ENCODE measurements around the gene ELMOD2.

The ELMOD2 gene

DNA sequence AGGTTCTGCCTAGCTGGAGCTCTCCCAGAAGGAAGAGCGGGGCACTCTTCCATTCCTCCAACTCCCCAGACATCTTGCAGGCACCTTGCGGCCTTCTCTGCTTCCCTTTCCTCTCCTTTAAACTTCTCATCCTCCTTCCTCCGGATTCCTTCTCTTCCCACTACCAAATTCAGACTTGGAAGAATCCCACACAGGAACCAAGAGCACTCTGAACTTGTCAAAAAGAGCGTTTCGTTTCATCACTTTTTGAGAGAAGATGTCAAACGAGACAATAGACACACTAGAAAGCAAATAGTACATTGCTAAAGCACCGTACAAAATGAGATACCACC, 45.3 kb downstream of the ELMOD2 start:
- peak overlapping the region; percentile 35 to 76 for H3K4me3 ChIP-seq (ENCODE audit: low read length in 2 of 2)
- no peaks in the 10 kb centered on the region for H3K79me1 ChIP-seq (ENCODE audit: low read depth, low read length)
- H3K9ac ChIP-seq (ENCODE audit: low read depth, low read length, poor library complexity): no peak overlapping the region
- peak overlapping the region; percentile 92 for H2AFZ ChIP-seq (ENCODE audit: low read length)
- H2BK15ac ChIP-seq (ENCODE audit: low read length): no peak overlapping the region
- no peak overlapping the region for H4K91ac ChIP-seq (ENCODE audit: low read depth, low read length, poor library complexity)
- no peak overlapping the region for H3K23ac ChIP-seq (ENCODE audit: low read depth, low read length, poor library complexity)
- no peak for DNase-seq (ENCODE audit: low spot score)
- no peak overlapping the region for H2BK120ac ChIP-seq (ENCODE audit: low read depth, low read length)
- peaks cover 0 to 4% of the 10 kb centered on the region in 2 donors for H3K9me3 ChIP-seq (replicated peaks in 1 of 2; ENCODE audit: control insufficient read depth in 2 of 2, insufficient read depth in 1 of 2, low read depth in 1 of 2, low read length in 2 of 2)
- no peak overlapping the region for H2AK5ac ChIP-seq (ENCODE audit: low read depth, low read length)
- peaks cover 9 to 73% (median 39%) of the 10 kb centered on the region in 3 experiments for H3K27me3 ChIP-seq (ENCODE audit: control insufficient read depth in 3 of 3, insufficient read depth in 3 of 3, low read depth in 1 of 3, low read length in 3 of 3)
- H3K4me2 ChIP-seq (ENCODE audit: insufficient read depth, low read length, poor library complexity, severe bottlenecking): peak overlapping the region; percentile 99
- H3K27ac ChIP-seq (replicated peaks; ENCODE audit: low read length): no peak overlapping the region
- no peak overlapping the region for H3K4ac ChIP-seq (ENCODE audit: low read length)
- H3K36me3 ChIP-seq (replicated peaks in 1 of 2; ENCODE audit: control insufficient read depth in 2 of 2, insufficient read depth in 2 of 2, low read length in 2 of 2): no peaks in the 10 kb centered on the region
- H4K8ac ChIP-seq (ENCODE audit: low read depth, low read length): no peak overlapping the region
- H3K14ac ChIP-seq (ENCODE audit: low read length): no peak overlapping the region
- H2BK12ac ChIP-seq (ENCODE audit: low read length): no peak overlapping the region
- no CpG with 5 or more reads among the region's 7 CpGs for WGBS, 2 donors (ENCODE audit: extremely low coverage in 2 of 2, insufficient read length in 2 of 2, insufficient replicate concordance in 1 of 2)
- H3K4me1 ChIP-seq (ENCODE audit: control insufficient read depth in 2 of 2, insufficient read depth in 1 of 2, low read depth in 1 of 2, low read length in 2 of 2): peaks cover 6 to 7% of the 10 kb centered on the region in 2 donors
- H3K18ac ChIP-seq (ENCODE audit: low read length): no peak overlapping the region
- H2BK5ac ChIP-seq (ENCODE audit: low read length): no peak overlapping the region

DNA sequence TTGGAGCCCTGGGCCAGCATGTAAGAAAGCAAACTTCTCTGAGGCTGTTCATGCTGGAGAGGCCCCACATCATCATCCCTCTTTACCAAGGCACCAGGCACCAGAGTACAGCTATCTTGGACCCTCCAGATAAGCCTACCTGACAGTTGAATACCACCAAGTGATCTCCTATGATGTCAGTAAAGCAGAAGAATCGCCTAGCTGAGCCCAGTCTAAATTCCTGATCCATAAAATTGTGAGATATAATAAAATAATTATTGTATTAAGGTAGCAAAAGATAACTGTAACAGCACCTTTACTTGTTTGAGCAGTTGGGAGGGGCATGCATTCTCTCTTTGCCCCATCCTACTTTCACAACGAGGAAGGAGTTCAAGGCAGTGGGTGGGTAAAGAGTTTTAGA, 47.7 kb downstream of the ELMOD2 start:
- no peak overlapping the region for H3K27ac ChIP-seq (replicated peaks; ENCODE audit: low read length)
- H4K8ac ChIP-seq (ENCODE audit: low read depth, low read length): no peak overlapping the region
- H2AK5ac ChIP-seq (ENCODE audit: low read depth, low read length): no peak overlapping the region
- peaks cover 7 to 12% of the 10 kb centered on the region in 2 donors for H3K4me1 ChIP-seq (ENCODE audit: control insufficient read depth in 2 of 2, insufficient read depth in 1 of 2, low read depth in 1 of 2, low read length in 2 of 2)
- no peak overlapping the region for H3K14ac ChIP-seq (ENCODE audit: low read length)
- H2AFZ ChIP-seq (ENCODE audit: low read length): no peak overlapping the region
- no peak overlapping the region for H3K9ac ChIP-seq (ENCODE audit: low read depth, low read length, poor library complexity)
- peaks cover 9 to 61% (median 36%) of the 10 kb centered on the region in 3 experiments for H3K27me3 ChIP-seq (ENCODE audit: control insufficient read depth in 3 of 3, insufficient read depth in 3 of 3, low read depth in 1 of 3, low read length in 3 of 3)
- whole genome bisulfite sequencing, 2 donors (ENCODE audit: extremely low coverage in 2 of 2, insufficient read length in 2 of 2, insufficient replicate concordance in 1 of 2): no CpG with 5 or more reads among the region's 2 CpGs
- H3K4me2 ChIP-seq (ENCODE audit: insufficient read depth, low read length, poor library complexity, severe bottlenecking): no peak overlapping the region
- no peak overlapping the region for H4K91ac ChIP-seq (ENCODE audit: low read depth, low read length, poor library complexity)
- H3K4me3 ChIP-seq (ENCODE audit: low read length in 2 of 2): no peak overlapping the region
- H2BK120ac ChIP-seq (ENCODE audit: low read depth, low read length): no peak overlapping the region
- no peak overlapping the region for H2BK12ac ChIP-seq (ENCODE audit: low read length)
- no peak overlapping the region for H3K23ac ChIP-seq (ENCODE audit: low read depth, low read length, poor library complexity)
- no peak for DNase-seq (ENCODE audit: low spot score)
- no peaks in the 10 kb centered on the region for H3K36me3 ChIP-seq (replicated peaks in 1 of 2; ENCODE audit: control insufficient read depth in 2 of 2, insufficient read depth in 2 of 2, low read length in 2 of 2)
- H3K79me1 ChIP-seq (ENCODE audit: low read depth, low read length): no peaks in the 10 kb centered on the region
- peaks cover 0 to 4% of the 10 kb centered on the region in 2 donors for H3K9me3 ChIP-seq (replicated peaks in 1 of 2; ENCODE audit: control insufficient read depth in 2 of 2, insufficient read depth in 1 of 2, low read depth in 1 of 2, low read length in 2 of 2)
- no peak overlapping the region for H2BK5ac ChIP-seq (ENCODE audit: low read length)
- no peak overlapping the region for H3K18ac ChIP-seq (ENCODE audit: low read length)
- H2BK15ac ChIP-seq (ENCODE audit: low read length): no peak overlapping the region
- no peak overlapping the region for H3K4ac ChIP-seq (ENCODE audit: low read length)

DNA sequence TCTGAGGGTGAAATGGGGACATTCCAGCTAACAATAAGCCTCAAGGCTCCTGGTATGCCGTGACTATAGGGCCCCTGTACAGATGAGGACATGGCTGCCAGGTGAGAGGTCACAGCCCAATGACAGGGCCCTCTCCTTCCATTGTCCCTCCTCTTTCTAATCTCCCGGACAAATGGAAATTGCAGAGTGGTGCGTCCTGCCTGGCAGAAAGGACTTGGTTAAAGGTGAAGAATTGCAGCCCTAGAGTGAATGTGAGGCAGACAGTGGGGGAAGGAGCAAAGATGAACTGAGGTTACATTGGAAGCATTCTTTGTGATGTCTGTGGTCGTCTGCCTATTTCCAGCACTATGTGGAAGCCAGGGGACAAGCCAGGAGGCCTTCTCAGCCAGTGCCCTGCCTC, 51.5 kb downstream of the ELMOD2 start:
- no peak overlapping the region for H3K23ac ChIP-seq (ENCODE audit: low read depth, low read length, poor library complexity)
- no peak overlapping the region for H2BK5ac ChIP-seq (ENCODE audit: low read length)
- no peaks in the 10 kb centered on the region for H3K9me3 ChIP-seq (replicated peaks in 1 of 2; ENCODE audit: control insufficient read depth in 2 of 2, insufficient read depth in 1 of 2, low read depth in 1 of 2, low read length in 2 of 2)
- H3K18ac ChIP-seq (ENCODE audit: low read length): no peak overlapping the region
- H3K9ac ChIP-seq (ENCODE audit: low read depth, low read length, poor library complexity): no peak overlapping the region
- H3K36me3 ChIP-seq (replicated peaks in 1 of 2; ENCODE audit: control insufficient read depth in 2 of 2, insufficient read depth in 2 of 2, low read length in 2 of 2): no peaks in the 10 kb centered on the region
- peaks cover 0 to 22% (median 0%) of the 10 kb centered on the region in 3 experiments for H3K27me3 ChIP-seq (ENCODE audit: control insufficient read depth in 3 of 3, insufficient read depth in 3 of 3, low read depth in 1 of 3, low read length in 3 of 3)
- no peak for DNase-seq (ENCODE audit: low spot score)
- no CpG with 5 or more reads among the region's 4 CpGs for WGBS, 2 donors (ENCODE audit: extremely low coverage in 2 of 2, insufficient read length in 2 of 2, insufficient replicate concordance in 1 of 2)
- no peak overlapping the region for H4K91ac ChIP-seq (ENCODE audit: low read depth, low read length, poor library complexity)
- peak overlapping the region; percentile 62 for H2AFZ ChIP-seq (ENCODE audit: low read length)
- no peak overlapping the region for H2BK120ac ChIP-seq (ENCODE audit: low read depth, low read length)
- no peak overlapping the region for H2BK12ac ChIP-seq (ENCODE audit: low read length)
- no peak overlapping the region for H2BK15ac ChIP-seq (ENCODE audit: low read length)
- no peaks in the 10 kb centered on the region for H3K79me1 ChIP-seq (ENCODE audit: low read depth, low read length)
- H3K4ac ChIP-seq (ENCODE audit: low read length): no peak overlapping the region
- peaks cover 0 to 6% of the 10 kb centered on the region in 2 donors for H3K4me1 ChIP-seq (ENCODE audit: control insufficient read depth in 2 of 2, insufficient read depth in 1 of 2, low read depth in 1 of 2, low read length in 2 of 2)
- no peak overlapping the region for H3K4me2 ChIP-seq (ENCODE audit: insufficient read depth, low read length, poor library complexity, severe bottlenecking)
- H3K14ac ChIP-seq (ENCODE audit: low read length): no peak overlapping the region
- no peak overlapping the region for H4K8ac ChIP-seq (ENCODE audit: low read depth, low read length)
- H3K4me3 ChIP-seq (ENCODE audit: low read length in 2 of 2): no peak overlapping the region
- no peak overlapping the region for H2AK5ac ChIP-seq (ENCODE audit: low read depth, low read length)
- H3K27ac ChIP-seq (replicated peaks; ENCODE audit: low read length): no peak overlapping the region

DNA sequence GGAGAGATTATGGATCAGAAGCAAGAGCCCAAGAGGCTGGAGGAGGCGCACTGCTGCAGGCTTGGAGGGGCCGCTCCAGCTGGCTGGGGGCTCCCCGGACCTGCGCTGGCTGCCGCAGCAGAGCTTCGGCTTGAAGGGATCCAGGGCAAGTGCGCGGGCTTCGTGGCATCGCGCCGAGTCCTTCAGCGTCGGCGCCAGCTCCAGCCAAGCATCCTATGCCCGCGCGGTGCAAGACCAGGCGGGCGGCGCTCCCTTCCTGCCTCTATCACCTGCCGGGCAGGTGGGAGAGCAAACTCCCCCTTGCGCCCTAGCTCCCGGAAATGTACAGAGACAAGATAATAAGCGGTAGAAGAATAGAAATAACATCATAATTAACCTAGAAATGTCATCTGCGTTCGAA, 55.3 kb downstream of the ELMOD2 start:
- Histone ChIP-seq H3K23ac (ENCODE audit: low read depth, low read length, poor library complexity) (no peak overlapping the region), H3K79me1 (ENCODE audit: low read depth, low read length) (no peaks in the 10 kb centered on the region), H3K27ac (replicated peaks; ENCODE audit: low read length) (no peak overlapping the region), H3K14ac (ENCODE audit: low read length) (peak overlapping the region; percentile 75), H2BK15ac (ENCODE audit: low read length) (no peak overlapping the region), H2BK120ac (ENCODE audit: low read depth, low read length) (no peak overlapping the region), H3K9ac (ENCODE audit: low read depth, low read length, poor library complexity) (no peak overlapping the region), H4K8ac (ENCODE audit: low read depth, low read length) (no peak overlapping the region), H2BK12ac (ENCODE audit: low read length) (no peak overlapping the region), H3K27me3 (ENCODE audit: control insufficient read depth in 3 of 3, insufficient read depth in 3 of 3, low read depth in 1 of 3, low read length in 3 of 3) (no peaks in the 10 kb centered on the region), H3K4ac (ENCODE audit: low read length) (no peak overlapping the region), H2AFZ (ENCODE audit: low read length) (no peak overlapping the region), H3K4me1 (ENCODE audit: control insufficient read depth in 2 of 2, insufficient read depth in 1 of 2, low read depth in 1 of 2, low read length in 2 of 2) (peaks cover 2 to 6% of the 10 kb centered on the region in 2 donors), H3K18ac (ENCODE audit: low read length) (peak overlapping the region; percentile 29), H2BK5ac (ENCODE audit: low read length) (no peak overlapping the region), H3K4me3 (ENCODE audit: low read length in 2 of 2) (no peak overlapping the region), H4K91ac (ENCODE audit: low read depth, low read length, poor library complexity) (no peak overlapping the region), H3K9me3 (replicated peaks in 1 of 2; ENCODE audit: control insufficient read depth in 2 of 2, insufficient read depth in 1 of 2, low read depth in 1 of 2, low read length in 2 of 2) (no peaks in the 10 kb centered on the region), H3K4me2 (ENCODE audit: insufficient read depth, low read length, poor library complexity, severe bottlenecking) (no peak overlapping the region), H2AK5ac (ENCODE audit: low read depth, low read length) (no peak overlapping the region), H3K36me3 (replicated peaks in 1 of 2; ENCODE audit: control insufficient read depth in 2 of 2, insufficient read depth in 2 of 2, low read length in 2 of 2) (no peaks in the 10 kb centered on the region)
- WGBS, 2 donors (ENCODE audit: extremely low coverage in 2 of 2, insufficient read length in 2 of 2, insufficient replicate concordance in 1 of 2): no CpG with 5 or more reads among the region's 27 CpGs
- no peak for DNase-seq (ENCODE audit: low spot score)
